ENCODE results near the gene HERPUD1. TPM values are rescaled to one million over a fixed set of nuclear protein-coding genes. Genes with fewer than 3 reads are reported as not detected.
A peak's percentile ranks its signal among the peaks of the same experiment; 100 is the strongest.

HERPUD1 gene
- polyA plus RNA-seq, 2 of the 4 experiments (the other 2 are of a cell fraction) = 65.8 to 140 TPM

DNA sequence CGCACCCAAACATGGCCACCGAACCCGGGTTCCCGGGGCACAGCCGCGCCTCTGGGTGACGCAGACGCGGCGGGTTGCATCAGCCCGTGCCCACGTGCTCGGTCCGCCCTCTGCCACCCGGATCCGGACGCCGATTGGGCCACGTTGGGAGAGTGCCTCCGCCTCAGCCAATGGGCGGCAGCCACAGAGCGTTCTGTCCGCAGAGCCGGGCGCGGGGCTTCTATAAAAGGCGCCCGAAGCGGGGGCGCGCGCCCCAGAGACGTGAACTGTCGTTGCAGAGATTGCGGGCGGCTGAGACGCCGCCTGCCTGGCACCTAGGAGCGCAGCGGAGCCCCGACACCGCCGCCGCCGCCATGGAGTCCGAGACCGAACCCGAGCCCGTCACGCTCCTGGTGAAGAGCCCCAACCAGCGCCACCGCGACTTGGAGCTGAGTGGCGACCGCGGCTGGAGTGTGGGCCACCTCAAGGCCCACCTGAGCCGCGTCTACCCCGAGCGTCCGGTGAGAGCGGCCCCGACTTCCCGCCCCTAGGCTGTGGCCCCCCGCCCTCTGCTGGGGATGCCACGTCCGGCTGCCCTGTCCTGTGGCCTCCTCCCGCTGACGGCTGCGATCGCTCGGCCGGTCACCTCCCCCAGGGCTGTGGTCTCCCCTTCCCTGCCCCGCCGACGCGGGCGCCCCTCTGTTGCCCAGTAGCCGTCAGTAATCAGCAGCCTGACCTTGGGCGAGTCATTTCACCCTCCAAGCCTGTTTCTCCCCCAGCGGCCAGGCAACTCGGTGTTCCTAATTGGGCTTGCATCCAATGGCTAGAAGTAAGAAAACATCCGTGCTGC, at the start of gene HERPUD1 (continued):
- TF ChIP-seq JUNB (IDR thresholded peaks at IDR 0.05) (no peak), ZC3H11A (IDR thresholded peaks at IDR 0.05) (no peak), ESRRA (IDR thresholded peaks at IDR 0.05; ENCODE audit: borderline replicate concordance, low read length) (0 out of 2 replicates have a peak, but pooled peaks have one; percentile 30), HDAC2 (IDR thresholded peaks at IDR 0.05) (0 out of 2 replicates have a peak, but pooled peaks have one; percentile 39), E2F6 (IDR thresholded peaks at IDR 0.05; ENCODE audit: borderline replicate concordance, low read depth) (peak; percentile 88), RARB (CRISPR knock-in tag; IDR thresholded peaks at IDR 0.05) (no peak), CHD4 (IDR thresholded peaks at IDR 0.05; ENCODE audit: borderline replicate concordance) (no peak), POLR2AphosphoS2 (conservative IDR thresholded peaks at IDR 0.05; ENCODE audit: low read length) (no peak), BHLHE40 (IDR thresholded peaks at IDR 0.05; ENCODE audit: low read depth, low read length) (peak; percentile 66), HEYL (CRISPR knock-in tag; IDR thresholded peaks at IDR 0.05) (no peak)
- TF ChIP-seq, protein P1, sequence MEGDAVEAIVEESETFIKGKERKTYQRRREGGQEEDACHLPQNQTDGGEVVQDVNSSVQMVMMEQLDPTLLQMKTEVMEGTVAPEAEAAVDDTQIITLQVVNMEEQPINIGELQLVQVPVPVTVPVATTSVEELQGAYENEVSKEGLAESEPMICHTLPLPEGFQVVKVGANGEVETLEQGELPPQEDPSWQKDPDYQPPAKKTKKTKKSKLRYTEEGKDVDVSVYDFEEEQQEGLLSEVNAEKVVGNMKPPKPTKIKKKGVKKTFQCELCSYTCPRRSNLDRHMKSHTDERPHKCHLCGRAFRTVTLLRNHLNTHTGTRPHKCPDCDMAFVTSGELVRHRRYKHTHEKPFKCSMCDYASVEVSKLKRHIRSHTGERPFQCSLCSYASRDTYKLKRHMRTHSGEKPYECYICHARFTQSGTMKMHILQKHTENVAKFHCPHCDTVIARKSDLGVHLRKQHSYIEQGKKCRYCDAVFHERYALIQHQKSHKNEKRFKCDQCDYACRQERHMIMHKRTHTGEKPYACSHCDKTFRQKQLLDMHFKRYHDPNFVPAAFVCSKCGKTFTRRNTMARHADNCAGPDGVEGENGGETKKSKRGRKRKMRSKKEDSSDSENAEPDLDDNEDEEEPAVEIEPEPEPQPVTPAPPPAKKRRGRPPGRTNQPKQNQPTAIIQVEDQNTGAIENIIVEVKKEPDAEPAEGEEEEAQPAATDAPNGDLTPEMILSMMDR (IDR thresholded peaks at IDR 0.05) = 0 out of 3 replicates have a peak, but pooled peaks have one; percentile 8

DNA sequence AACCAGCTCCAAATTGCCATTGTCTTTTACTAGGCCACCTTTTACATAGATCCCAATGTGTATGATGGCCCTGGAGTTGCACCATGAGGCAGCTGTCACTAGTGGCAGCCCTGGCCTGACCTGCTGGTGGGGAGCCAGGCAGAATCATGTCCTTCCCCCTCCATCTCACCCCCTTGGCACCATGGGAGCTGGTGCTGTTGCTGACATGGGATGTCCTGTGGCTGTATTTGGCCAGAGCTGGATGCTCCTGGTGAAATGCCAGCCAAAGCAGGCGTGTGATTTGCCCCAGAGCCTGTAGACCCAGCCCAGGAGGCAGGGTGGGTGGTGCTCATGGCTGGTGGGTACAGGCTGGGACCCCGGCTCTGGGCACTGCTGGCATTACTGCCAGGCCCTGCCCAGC, 48.4 kb upstream of the HERPUD1 start:
- CTCF ChIA-PET = interaction anchor here (1.2 to 1.9 kb wide), 2 partner anchors 17 to 90 kb away, joined by 4 to 10 read pairs; no protein-coding TSS in a partner anchor
- H3K4me1 ChIP-seq = no peaks in the 10 kb centered on the region

GRCh38 chr16:56884026-56884582, 47.8 kb upstream of the HERPUD1 start:
- ChIA-PET CTCF (interaction anchor here (1.2 to 1.9 kb wide), 2 partner anchors 17 to 91 kb away, joined by 4 to 10 read pairs; no protein-coding TSS in a partner anchor), POLR2A (no interaction called here)
- no peak overlapping the region for H3K4me3 ChIP-seq
- DNase-seq (ENCODE audit: low read depth in 1 of 2, low spot score in 1 of 2) (no peak), FAIRE-seq (no peak), ATAC-seq (no peak)
- H3K4me1 ChIP-seq = no peaks in the 10 kb centered on the region
- H3K4me2 ChIP-seq = no peak overlapping the region
- 87% methylated on average over 10 of the region's 14 CpGs for WGBS (ENCODE audit: missing lambda C conversion rate)
- H3K27ac ChIP-seq = no peak overlapping the region
- H3K9me3 ChIP-seq = no peaks in the 10 kb centered on the region
- TF ChIP-seq CBX8 (IDR thresholded peaks at IDR 0.05) (no peak), FOXS1 (CRISPR knock-in tag; IDR thresholded peaks at IDR 0.05) (no peak), BHLHE40 (IDR thresholded peaks at IDR 0.05; ENCODE audit: low read depth, low read length) (no peak), POLR2A (IDR thresholded peaks at IDR 0.05; ENCODE audit: low read length) (no peak), MAZ (IDR thresholded peaks at IDR 0.05; ENCODE audit: borderline replicate concordance, low read depth, low read length) (no peak), RAD21 (conservative IDR thresholded peaks at IDR 0.05 in 1 of 2, IDR thresholded peaks at IDR 0.05 in 1 of 2) (no peak), HOXB5 (CRISPR knock-in tag; IDR thresholded peaks at IDR 0.05) (no peak), GATA3 (IDR thresholded peaks at IDR 0.05; ENCODE audit: borderline replicate concordance) (no peak), HEYL (CRISPR knock-in tag; IDR thresholded peaks at IDR 0.05) (no peak), ESRRA (IDR thresholded peaks at IDR 0.05; ENCODE audit: borderline replicate concordance, low read length) (no peak), TP53 (CRISPR knock-in tag; IDR thresholded peaks at IDR 0.05) (no peak), CBX2 (IDR thresholded peaks at IDR 0.05; ENCODE audit: borderline replicate concordance, low read depth) (no peak), CEBPB (IDR thresholded peaks at IDR 0.05) (no peak), SREBF2 (IDR thresholded peaks at IDR 0.05) (no peak), ZSCAN20 (CRISPR knock-in tag; IDR thresholded peaks at IDR 0.05) (no peak), HMGXB4 (CRISPR knock-in tag; IDR thresholded peaks at IDR 0.05; ENCODE audit: borderline replicate concordance) (no peak)
- TF ChIP-seq, protein P2, sequence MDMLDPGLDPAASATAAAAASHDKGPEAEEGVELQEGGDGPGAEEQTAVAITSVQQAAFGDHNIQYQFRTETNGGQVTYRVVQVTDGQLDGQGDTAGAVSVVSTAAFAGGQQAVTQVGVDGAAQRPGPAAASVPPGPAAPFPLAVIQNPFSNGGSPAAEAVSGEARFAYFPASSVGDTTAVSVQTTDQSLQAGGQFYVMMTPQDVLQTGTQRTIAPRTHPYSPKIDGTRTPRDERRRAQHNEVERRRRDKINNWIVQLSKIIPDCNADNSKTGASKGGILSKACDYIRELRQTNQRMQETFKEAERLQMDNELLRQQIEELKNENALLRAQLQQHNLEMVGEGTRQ (IDR thresholded peaks at IDR 0.05) = no peak

More for the DNA sequence above, 48.4 kb upstream of the HERPUD1 start:
- no peaks in the 10 kb centered on the region for H3K9me3 ChIP-seq
- POLR2A ChIA-PET = no interaction called here
- no peak overlapping the region for H3K4me2 ChIP-seq
- H3K4me3 ChIP-seq = no peak overlapping the region
- no peak overlapping the region for H3K27ac ChIP-seq
- DNase-seq (ENCODE audit: low read depth in 1 of 2, low spot score in 1 of 2) = no peak
- WGBS (ENCODE audit: missing lambda C conversion rate) = 57% methylated on average over 1 of the region's 2 CpGs
- ATAC-seq = no peak; a peak in 1 of 6 replicates
- FAIRE-seq = no peak
- TF ChIP-seq, protein P2 (IDR thresholded peaks at IDR 0.05) = no peak
- TF ChIP-seq TFCP2L1 (CRISPR knock-in tag; IDR thresholded peaks at IDR 0.05) = no peak
- no peak for TF ChIP-seq JUN (IDR thresholded peaks at IDR 0.05)
- TF ChIP-seq, protein P3, sequence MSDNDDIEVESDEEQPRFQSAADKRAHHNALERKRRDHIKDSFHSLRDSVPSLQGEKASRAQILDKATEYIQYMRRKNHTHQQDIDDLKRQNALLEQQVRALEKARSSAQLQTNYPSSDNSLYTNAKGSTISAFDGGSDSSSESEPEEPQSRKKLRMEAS (IDR thresholded peaks at IDR 0.05) = no peak
- no peak for TF ChIP-seq CHD2 (IDR thresholded peaks at IDR 0.05; ENCODE audit: low read length, partially characterized antibody)
- TF ChIP-seq RFX5 (IDR thresholded peaks at IDR 0.05) = no peak
- no peak for TF ChIP-seq GATA3 (IDR thresholded peaks at IDR 0.05; ENCODE audit: borderline replicate concordance)
